GM19025 (cell line): ENCODE data around the gene TMEM201.
"Not testable (repeated sequence)": the region's sequence is repeated elsewhere in the genome, so short reads cannot be mapped to it uniquely, and the experiment has no call there.

Experiments used
- ATAC-seq: cut with Tn5 transposase; IDR thresholded peaks from one replicate; pipeline ENCODE4 v1.9.1; 2021; ENCODE audit warnings: mild to moderate bottlenecking, low read depth, moderate library complexity; ENCODE audit not compliant: unreplicated experiment

TMEM201 gene, protein sequence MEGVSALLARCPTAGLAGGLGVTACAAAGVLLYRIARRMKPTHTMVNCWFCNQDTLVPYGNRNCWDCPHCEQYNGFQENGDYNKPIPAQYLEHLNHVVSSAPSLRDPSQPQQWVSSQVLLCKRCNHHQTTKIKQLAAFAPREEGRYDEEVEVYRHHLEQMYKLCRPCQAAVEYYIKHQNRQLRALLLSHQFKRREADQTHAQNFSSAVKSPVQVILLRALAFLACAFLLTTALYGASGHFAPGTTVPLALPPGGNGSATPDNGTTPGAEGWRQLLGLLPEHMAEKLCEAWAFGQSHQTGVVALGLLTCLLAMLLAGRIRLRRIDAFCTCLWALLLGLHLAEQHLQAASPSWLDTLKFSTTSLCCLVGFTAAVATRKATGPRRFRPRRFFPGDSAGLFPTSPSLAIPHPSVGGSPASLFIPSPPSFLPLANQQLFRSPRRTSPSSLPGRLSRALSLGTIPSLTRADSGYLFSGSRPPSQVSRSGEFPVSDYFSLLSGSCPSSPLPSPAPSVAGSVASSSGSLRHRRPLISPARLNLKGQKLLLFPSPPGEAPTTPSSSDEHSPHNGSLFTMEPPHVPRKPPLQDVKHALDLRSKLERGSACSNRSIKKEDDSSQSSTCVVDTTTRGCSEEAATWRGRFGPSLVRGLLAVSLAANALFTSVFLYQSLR

DNA sequence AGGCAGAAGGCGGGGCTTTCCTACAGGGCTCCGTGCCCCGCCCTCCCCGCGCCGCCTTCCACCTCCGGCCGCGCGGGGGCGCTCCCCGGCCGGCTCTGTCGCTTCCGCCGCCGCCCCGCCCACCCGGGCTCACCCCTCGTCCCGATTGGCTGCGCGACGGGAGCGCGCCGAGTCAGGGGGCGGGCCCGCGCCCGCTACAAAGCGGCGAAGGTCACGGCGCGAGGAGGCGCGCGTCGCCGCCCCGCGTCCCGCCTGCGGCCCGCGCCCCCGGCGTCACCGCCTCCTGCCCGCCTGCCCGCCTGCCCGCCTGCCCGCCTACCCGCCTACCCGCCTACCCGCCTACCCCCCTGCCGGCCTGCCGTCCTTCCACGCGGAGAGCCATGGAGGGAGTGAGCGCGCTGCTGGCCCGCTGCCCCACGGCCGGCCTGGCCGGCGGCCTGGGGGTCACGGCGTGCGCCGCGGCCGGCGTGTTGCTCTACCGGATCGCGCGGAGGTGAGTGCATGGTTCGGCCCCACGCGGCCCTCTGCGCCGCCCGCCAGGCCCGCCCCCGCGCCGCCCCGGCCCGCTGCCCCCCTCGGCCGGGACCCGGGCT, at the start of gene TMEM201:
Gene TMEM201 (plus strand): TSS at position 361 of the 593 bp plus-strand sequence. CDS start 20 bp downstream, at position 381.
- peak; percentile 71 for ATAC-seq

GRCh38 chr1:9539165-9539828, 49.4 kb upstream of the TMEM201 start, which contains the start of gene SLC25A33:
Gene SLC25A33 (plus strand): TSS chr1:9539465. CDS start chr1:9539692, 227 bp downstream.
- peak; percentile 90 for ATAC-seq

DNA sequence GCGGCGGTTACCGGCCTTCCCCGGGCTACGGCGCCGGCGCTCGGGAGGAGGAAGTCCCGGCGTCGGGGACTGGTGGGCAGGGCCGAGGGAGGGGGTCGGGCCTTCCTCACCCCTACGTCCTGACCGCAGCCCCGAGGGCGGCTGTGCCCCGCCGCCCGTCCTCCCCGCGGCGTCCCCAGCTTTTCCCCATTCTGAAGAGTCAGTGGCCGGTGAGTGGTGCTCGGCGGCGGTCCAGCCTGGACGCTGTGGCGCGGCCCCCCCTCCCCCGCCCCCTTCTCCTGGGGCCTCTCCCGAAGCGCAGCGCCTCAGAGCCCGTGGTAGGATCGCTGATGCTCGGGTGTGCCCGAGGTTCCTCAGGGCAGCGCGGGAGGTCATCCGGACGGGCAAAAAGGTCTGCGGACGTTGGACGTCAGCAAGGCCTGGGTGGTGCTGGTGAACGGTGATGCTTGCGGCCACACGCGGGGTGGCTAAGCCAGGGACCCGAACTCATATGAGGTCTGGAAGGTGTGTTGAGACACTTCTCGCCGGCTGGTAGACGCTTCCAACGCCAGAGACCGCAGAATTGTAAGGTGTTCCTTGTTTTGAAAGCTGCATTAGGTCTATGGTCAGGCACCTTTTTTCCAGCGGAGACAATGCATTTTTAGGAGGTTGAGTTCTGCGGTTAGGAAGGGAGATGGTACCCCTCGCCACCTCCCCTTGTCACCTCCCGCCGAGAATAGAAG, 48.7 kb upstream of the TMEM201 start:
- ATAC-seq: peak; percentile 34

- no peak for ATAC-seq
These were observed 46.3 kb upstream of the TMEM201 start for GRCh38 chr1:9542430-9542829.

- ATAC-seq: no peak
These were observed 43.8 kb upstream of the TMEM201 start for GRCh38 chr1:9544926-9545325.

DNA sequence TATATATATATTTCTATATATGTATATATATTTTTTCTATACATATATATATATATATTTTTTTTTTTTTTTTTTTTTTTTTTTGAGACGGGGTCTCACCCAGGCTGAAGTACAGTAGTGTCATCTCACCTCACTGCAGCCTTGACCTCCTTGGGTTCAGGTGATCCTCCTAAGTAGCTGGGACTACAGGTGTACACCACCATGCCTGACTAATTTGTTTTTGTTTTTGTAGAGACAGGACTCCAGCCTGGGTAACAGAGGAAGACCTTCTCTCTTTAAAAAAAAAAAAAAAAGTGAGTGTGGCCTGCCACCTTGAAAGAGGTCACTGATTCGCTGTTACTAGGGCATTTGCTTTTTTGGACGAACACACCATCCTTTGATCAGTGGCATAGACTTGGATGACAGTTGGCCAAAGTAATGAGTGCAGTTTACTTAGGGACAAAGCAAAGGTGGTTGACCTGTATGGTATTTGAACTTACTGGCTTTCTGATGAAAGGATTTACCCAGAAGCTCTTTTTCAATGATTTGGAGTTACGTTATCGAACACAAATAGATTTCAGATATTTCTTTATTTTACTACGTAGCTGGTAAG, 38.7 kb upstream of the TMEM201 start:
- no peak for ATAC-seq

- ATAC-seq: no peak
These were observed 36.7 kb upstream of the TMEM201 start for GRCh38 chr1:9551984-9552383.

DNA sequence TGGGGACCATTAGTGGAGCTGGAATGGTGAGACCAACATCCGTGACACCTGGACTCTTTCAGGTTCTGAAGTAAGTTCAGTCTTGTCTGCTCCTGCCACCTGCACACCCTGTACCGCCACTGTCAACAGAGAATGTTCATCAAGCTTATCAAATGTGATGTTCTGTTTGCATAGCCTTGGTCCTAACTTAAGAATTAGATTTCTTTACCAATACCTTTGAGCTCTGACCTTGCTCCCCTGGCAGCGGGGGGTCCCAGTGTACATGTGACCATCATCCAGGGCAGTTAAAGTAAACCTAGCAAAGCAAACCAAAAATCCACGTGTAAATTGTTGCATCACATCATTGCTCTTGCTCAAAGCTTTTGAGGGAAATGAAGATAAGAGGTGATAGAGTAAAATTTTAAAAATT, 35.0 kb upstream of the TMEM201 start:
- ATAC-seq: no peak

GRCh38 chr1:9555942-9556341, 32.8 kb upstream of the TMEM201 start:
- ATAC-seq: no peak

GRCh38 chr1:9557624-9558023, 31.1 kb upstream of the TMEM201 start:
- no peak for ATAC-seq

DNA sequence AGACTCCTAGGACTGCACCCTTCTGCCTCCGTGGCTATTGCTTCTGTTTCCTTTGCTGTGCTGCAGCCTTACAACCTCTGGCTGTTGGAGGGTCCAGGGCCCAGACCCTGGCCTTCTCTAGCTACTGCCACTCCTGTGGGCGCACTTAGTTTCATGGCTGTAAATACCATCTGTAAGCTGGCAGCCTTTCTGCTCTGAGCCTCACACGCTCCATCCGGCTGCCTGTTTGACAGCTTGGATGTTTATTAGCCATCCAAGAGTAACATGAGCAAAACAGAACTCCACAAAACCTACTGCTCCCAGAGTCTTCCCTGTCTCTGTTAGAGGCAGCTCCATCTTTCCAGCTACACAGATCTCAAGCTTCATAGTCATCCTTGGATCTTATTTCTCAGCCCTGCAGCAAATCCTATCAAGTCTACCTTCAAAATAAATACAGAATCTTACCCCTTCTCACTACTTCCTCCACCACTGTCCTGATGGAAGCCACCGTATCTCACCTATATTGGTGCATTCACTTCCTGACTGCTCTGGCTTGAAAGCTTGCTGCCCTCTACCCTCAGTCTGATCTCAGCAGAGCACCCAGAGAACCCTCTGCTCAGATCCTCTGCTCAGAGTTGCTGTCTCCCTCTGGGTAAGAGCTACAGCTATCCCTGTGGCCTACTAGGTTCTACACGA, 30.3 kb upstream of the TMEM201 start:
- ATAC-seq: no peak

DNA sequence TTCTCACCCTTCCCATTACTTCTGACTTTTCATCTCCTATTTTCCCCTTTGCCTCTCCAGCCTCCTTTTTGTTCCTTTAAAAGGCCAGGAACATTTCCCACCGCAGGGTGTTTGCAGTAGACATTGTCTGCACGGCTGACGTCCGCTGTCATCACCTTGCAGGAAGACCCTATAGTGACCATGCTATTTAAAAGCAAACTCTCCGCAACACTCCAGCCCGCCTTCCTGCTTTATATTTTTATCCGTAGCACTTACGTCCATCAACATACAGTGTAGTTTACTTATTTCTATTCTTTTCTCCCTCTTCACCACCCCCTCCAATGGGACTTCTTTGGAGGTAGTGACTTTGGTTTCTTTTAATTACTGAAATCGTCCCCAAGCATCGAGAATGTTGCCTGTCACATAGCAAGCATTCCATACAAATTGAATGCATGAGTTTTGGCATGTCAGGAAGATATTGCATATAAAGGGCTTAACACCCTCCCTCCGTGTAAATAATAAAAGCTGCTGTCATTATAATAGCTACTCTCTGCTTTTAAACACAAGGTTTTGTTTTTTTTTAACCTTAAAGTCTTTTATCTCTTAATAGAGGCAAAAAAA, 29.7 kb upstream of the TMEM201 start:
- no peak for ATAC-seq

GRCh38 chr1:9559673-9560072, 29.0 kb upstream of the TMEM201 start:
- ATAC-seq: no peak

- ATAC-seq: not testable (repeated sequence)
These were observed 28.6 kb upstream of the TMEM201 start for GRCh38 chr1:9560090-9560489.

GRCh38 chr1:9561429-9561828, 27.3 kb upstream of the TMEM201 start:
- ATAC-seq: no peak

- no peak for ATAC-seq
These were observed 19.4 kb upstream of the TMEM201 start for GRCh38 chr1:9569267-9569666.

- not testable (repeated sequence) for ATAC-seq
These were observed 17.7 kb upstream of the TMEM201 start for GRCh38 chr1:9570886-9571529.

DNA sequence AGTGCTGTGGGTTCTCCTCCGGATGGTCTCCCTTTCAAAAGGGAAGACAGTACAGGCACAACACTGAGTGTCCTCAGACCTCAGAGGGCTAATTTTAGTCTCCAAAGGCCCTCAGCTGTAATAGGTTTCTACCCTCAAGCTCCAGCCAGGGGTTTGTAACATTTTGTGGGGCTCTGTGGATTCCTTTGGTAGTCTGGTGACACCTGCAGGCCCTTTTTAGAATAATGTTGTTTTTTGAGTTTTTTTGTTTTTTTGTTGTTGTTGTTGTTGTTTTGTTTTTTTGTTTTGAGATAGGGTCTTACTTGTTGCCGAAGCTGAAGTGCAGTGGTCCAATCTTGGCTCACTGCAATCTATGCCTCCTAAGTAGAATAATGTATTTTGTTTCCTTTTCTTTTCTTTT, 15.0 kb upstream of the TMEM201 start:
- ATAC-seq: no peak
